Posterior cingulate gyrus (tissue), 11 donors: Measurements from ENCODE around the gene ARID4A.
"Not testable (repeated sequence)": the region's sequence is repeated elsewhere in the genome, so short reads cannot be mapped to it uniquely, and the experiment has no call there.

Experiments used
- DNase-seq, 10 donors: peaks; one replicate each; pipeline versions ENCODE4 v3.0.0 to v3.0.0-alpha.2; 2020 to 2021; ENCODE audit warnings: mixed read lengths in 3 of 10
- intact Hi-C: fragments of 100-400 bp; cut with DNase I; formaldehyde crosslinking; loops from one replicate; pipeline ENCODE4 v1.15.1; 2023

ARID4A gene

GRCh38 chr14:58298477-58299400, at the start of gene ARID4A:
Gene ARID4A (plus strand): TSS chr14:58298555. CDS start chr14:58299855, 1,300 bp downstream.
- intact Hi-C loops, result loop anchor here (2.0 kb wide), 3 partner anchors 32 to 128 kb away; partner anchors contain the start of genes ACTR10, KIAA0586 and TIMM9
- peak; percentile 79 to 98 (median 88) for DNase-seq

- intact Hi-C loops, result loop anchor here (5.0 kb wide), 1 partner anchor 178 kb away; the partner anchor contains the start of genes KIAA0586 and TIMM9
- no peak for DNase-seq
These were observed 48.7 kb upstream of the ARID4A start for GRCh38 chr14:58249611-58250010.

GRCh38 chr14:58258156-58258555, 40.2 kb upstream of the ARID4A start:
- intact Hi-C loops, result no loop called here
- DNase-seq, result no peak

GRCh38 chr14:58262005-58262404, 36.4 kb upstream of the ARID4A start:
- peak in 1 of 10 donors; percentile 57 for DNase-seq
- intact Hi-C loops, result not testable (repeated sequence)

GRCh38 chr14:58265401-58265800, 33.0 kb upstream of the ARID4A start:
- DNase-seq, result no peak
- intact Hi-C loops, result no loop called here

GRCh38 chr14:58270628-58271027, 27.7 kb upstream of the ARID4A start:
- intact Hi-C loops, result no loop called here
- DNase-seq, result no peak

GRCh38 chr14:58272588-58273372, 25.6 kb upstream of the ARID4A start:
- DNase-seq, result no peak
- intact Hi-C loops, result no loop called here

GRCh38 chr14:58274881-58275280, 23.5 kb upstream of the ARID4A start:
- intact Hi-C loops, result no loop called here
- no peak for DNase-seq

GRCh38 chr14:58275527-58276190, 22.7 kb upstream of the ARID4A start:
- no peak for DNase-seq
- intact Hi-C loops, result no loop called here

GRCh38 chr14:58276208-58276607, 22.1 kb upstream of the ARID4A start:
- no peak for DNase-seq
- intact Hi-C loops, result no loop called here

GRCh38 chr14:58278177-58278576, 20.2 kb upstream of the ARID4A start:
- intact Hi-C loops, result no loop called here
- DNase-seq, result no peak

GRCh38 chr14:58280954-58281787, 17.2 kb upstream of the ARID4A start:
- DNase-seq, result no peak
- intact Hi-C loops, result no loop called here

- no peak for DNase-seq
- intact Hi-C loops, result no loop called here
These were observed 16.4 kb upstream of the ARID4A start for GRCh38 chr14:58281969-58282368.

- intact Hi-C loops, result no loop called here
These were observed 15.3 kb upstream of the ARID4A start for GRCh38 chr14:58282925-58283593.

GRCh38 chr14:58283730-58284129, 14.6 kb upstream of the ARID4A start:
- intact Hi-C loops, result no loop called here
- DNase-seq, result no peak

More at GRCh38 chr14:58282925-58283593, 15.3 kb upstream of the ARID4A start:
- no peak for DNase-seq

- intact Hi-C loops, result no loop called here
- no peak for DNase-seq
These were observed 13.2 kb upstream of the ARID4A start for GRCh38 chr14:58285132-58285531.

GRCh38 chr14:58287607-58288042, 10.7 kb upstream of the ARID4A start:
- no peak for DNase-seq
- intact Hi-C loops, result no loop called here

GRCh38 chr14:58288106-58288792, 10.1 kb upstream of the ARID4A start:
- no peak for DNase-seq
- intact Hi-C loops, result no loop called here

- intact Hi-C loops, result no loop called here
- DNase-seq, result no peak
These were observed 6.7 kb upstream of the ARID4A start for GRCh38 chr14:58291646-58292045.
